ENCODE data around the gene TSPO.

The TSPO gene

GRCh38 chr22:43205261-43205691 is 53.9 kb downstream of the TSPO start:
- DNase-seq = no peak

GRCh38 chr22:43205748-43206508 is 54.6 kb downstream of the TSPO start:
- no peak for DNase-seq

GRCh38 chr22:43206509-43207161 is 55.3 kb downstream of the TSPO start:
- no peak for DNase-seq

- DNase-seq = no peak
These were observed 56.0 kb downstream of the TSPO start for GRCh38 chr22:43207386-43207785.

- no peak for DNase-seq
These were observed 56.7 kb downstream of the TSPO start for GRCh38 chr22:43207849-43208702.

GRCh38 chr22:43208703-43209522 is 57.6 kb downstream of the TSPO start:
- no peak for DNase-seq

- DNase-seq = no peak
These were observed 58.1 kb downstream of the TSPO start for GRCh38 chr22:43209523-43209890.

- no peak for DNase-seq
These were observed 58.6 kb downstream of the TSPO start for GRCh38 chr22:43209971-43210370.

- DNase-seq = no peak
These were observed 59.5 kb downstream of the TSPO start for GRCh38 chr22:43210631-43211515.

GRCh38 chr22:43211941-43212433 is 60.6 kb downstream of the TSPO start:
- DNase-seq = no peak

GRCh38 chr22:43212434-43212952 is 61.1 kb downstream of the TSPO start:
- DNase-seq = no peak

Measured in COR-L47 (cell line).